ENCODE data around the gene LSM2.

The LSM2 gene

GRCh38 chr6:31831350-31832215 lies 24.8 kb upstream of the LSM2 start:
- H3K4me3 ChIP-seq (ENCODE audit: low read length in 2 of 2), result no peak overlapping the region
- no peak overlapping the region for H3K4ac ChIP-seq (ENCODE audit: low read length)
- no peak overlapping the region for H3K27ac ChIP-seq (replicated peaks; ENCODE audit: low read length)
- peaks cover 8% of the 10 kb centered on the region for H3K79me1 ChIP-seq (ENCODE audit: low read depth, low read length)
- no peak overlapping the region for H3K14ac ChIP-seq (ENCODE audit: low read length)
- H4K91ac ChIP-seq (ENCODE audit: low read depth, low read length, poor library complexity), result no peak overlapping the region
- peaks cover 7 to 8% of the 10 kb centered on the region in 2 donors for H3K4me1 ChIP-seq (ENCODE audit: control insufficient read depth in 2 of 2, insufficient read depth in 1 of 2, low read depth in 1 of 2, low read length in 2 of 2)
- no peak overlapping the region for H3K18ac ChIP-seq (ENCODE audit: low read length)
- WGBS, 2 donors (ENCODE audit: extremely low coverage in 2 of 2, insufficient read length in 2 of 2, insufficient replicate concordance in 1 of 2), result no CpG with 5 or more reads among the region's 15 CpGs
- no peak overlapping the region for H2BK5ac ChIP-seq (ENCODE audit: low read length)
- H2BK12ac ChIP-seq (ENCODE audit: low read length), result no peak overlapping the region
- no peak overlapping the region for H2BK15ac ChIP-seq (ENCODE audit: low read length)
- no peak overlapping the region for H3K4me2 ChIP-seq (ENCODE audit: insufficient read depth, low read length, poor library complexity, severe bottlenecking)
- DNase-seq (ENCODE audit: low spot score), result no peak
- H2AK5ac ChIP-seq (ENCODE audit: low read depth, low read length), result no peak overlapping the region
- peaks cover 4 to 16% of the 10 kb centered on the region in 2 donors for H3K36me3 ChIP-seq (replicated peaks in 1 of 2; ENCODE audit: control insufficient read depth in 2 of 2, insufficient read depth in 2 of 2, low read length in 2 of 2)
- H3K9me3 ChIP-seq (replicated peaks in 1 of 2; ENCODE audit: control insufficient read depth in 2 of 2, insufficient read depth in 1 of 2, low read depth in 1 of 2, low read length in 2 of 2), result no peaks in the 10 kb centered on the region
- no peaks in the 10 kb centered on the region for H3K27me3 ChIP-seq (ENCODE audit: control insufficient read depth in 3 of 3, insufficient read depth in 3 of 3, low read depth in 1 of 3, low read length in 3 of 3)
- H2AFZ ChIP-seq (ENCODE audit: low read length), result no peak overlapping the region
- no peak overlapping the region for H3K9ac ChIP-seq (ENCODE audit: low read depth, low read length, poor library complexity)
- no peak overlapping the region for H2BK120ac ChIP-seq (ENCODE audit: low read depth, low read length)
- peak overlapping the region; percentile 2 for H3K23ac ChIP-seq (ENCODE audit: low read depth, low read length, poor library complexity)
- H4K8ac ChIP-seq (ENCODE audit: low read depth, low read length), result no peak overlapping the region

- H2BK15ac ChIP-seq (ENCODE audit: low read length), result no peak overlapping the region
- H3K9ac ChIP-seq (ENCODE audit: low read depth, low read length, poor library complexity), result no peak overlapping the region
- no peak overlapping the region for H3K18ac ChIP-seq (ENCODE audit: low read length)
- peaks cover 5% of the 10 kb centered on the region for H3K79me1 ChIP-seq (ENCODE audit: low read depth, low read length)
- no peaks in the 10 kb centered on the region for H3K9me3 ChIP-seq (replicated peaks in 1 of 2; ENCODE audit: control insufficient read depth in 2 of 2, insufficient read depth in 1 of 2, low read depth in 1 of 2, low read length in 2 of 2)
- H3K4me2 ChIP-seq (ENCODE audit: insufficient read depth, low read length, poor library complexity, severe bottlenecking), result peak overlapping the region; percentile 54
- H2BK12ac ChIP-seq (ENCODE audit: low read length), result no peak overlapping the region
- no peak overlapping the region for H3K27ac ChIP-seq (replicated peaks; ENCODE audit: low read length)
- peaks cover under 1 to 6% of the 10 kb centered on the region in 2 donors for H3K4me1 ChIP-seq (ENCODE audit: control insufficient read depth in 2 of 2, insufficient read depth in 1 of 2, low read depth in 1 of 2, low read length in 2 of 2)
- no peaks in the 10 kb centered on the region for H3K27me3 ChIP-seq (ENCODE audit: control insufficient read depth in 3 of 3, insufficient read depth in 3 of 3, low read depth in 1 of 3, low read length in 3 of 3)
- H2AFZ ChIP-seq (ENCODE audit: low read length), result no peak overlapping the region
- DNase-seq (ENCODE audit: low spot score), result no peak
- H2BK120ac ChIP-seq (ENCODE audit: low read depth, low read length), result no peak overlapping the region
- H3K14ac ChIP-seq (ENCODE audit: low read length), result no peak overlapping the region
- WGBS, 2 donors (ENCODE audit: extremely low coverage in 2 of 2, insufficient read length in 2 of 2, insufficient replicate concordance in 1 of 2), result no CpG with 5 or more reads among the region's 6 CpGs
- H3K4ac ChIP-seq (ENCODE audit: low read length), result no peak overlapping the region
- no peak overlapping the region for H4K91ac ChIP-seq (ENCODE audit: low read depth, low read length, poor library complexity)
- H4K8ac ChIP-seq (ENCODE audit: low read depth, low read length), result no peak overlapping the region
- H3K36me3 ChIP-seq (replicated peaks in 1 of 2; ENCODE audit: control insufficient read depth in 2 of 2, insufficient read depth in 2 of 2, low read length in 2 of 2), result peaks cover 0 to 9% of the 10 kb centered on the region in 2 donors
- H2AK5ac ChIP-seq (ENCODE audit: low read depth, low read length), result no peak overlapping the region
- H3K23ac ChIP-seq (ENCODE audit: low read depth, low read length, poor library complexity), result no peak overlapping the region
- H3K4me3 ChIP-seq (ENCODE audit: low read length in 2 of 2), result peak overlapping the region in 1 of 2 donors; percentile 78
- no peak overlapping the region for H2BK5ac ChIP-seq (ENCODE audit: low read length)
These were observed 24.1 kb upstream of the LSM2 start for GRCh38 chr6:31830886-31831335.

GRCh38 chr6:31829633-31830283 lies 23.0 kb upstream of the LSM2 start:
- no peak overlapping the region for H3K18ac ChIP-seq (ENCODE audit: low read length)
- no peak overlapping the region for H2BK120ac ChIP-seq (ENCODE audit: low read depth, low read length)
- no peaks in the 10 kb centered on the region for H3K27me3 ChIP-seq (ENCODE audit: control insufficient read depth in 3 of 3, insufficient read depth in 3 of 3, low read depth in 1 of 3, low read length in 3 of 3)
- H4K91ac ChIP-seq (ENCODE audit: low read depth, low read length, poor library complexity), result no peak overlapping the region
- H2BK12ac ChIP-seq (ENCODE audit: low read length), result no peak overlapping the region
- no peaks in the 10 kb centered on the region for H3K9me3 ChIP-seq (replicated peaks in 1 of 2; ENCODE audit: control insufficient read depth in 2 of 2, insufficient read depth in 1 of 2, low read depth in 1 of 2, low read length in 2 of 2)
- DNase-seq (ENCODE audit: low spot score), result peak; percentile 33
- H3K4me2 ChIP-seq (ENCODE audit: insufficient read depth, low read length, poor library complexity, severe bottlenecking), result peak overlapping the region; percentile 65
- no peak overlapping the region for H3K9ac ChIP-seq (ENCODE audit: low read depth, low read length, poor library complexity)
- H3K14ac ChIP-seq (ENCODE audit: low read length), result no peak overlapping the region
- no peak overlapping the region for H3K23ac ChIP-seq (ENCODE audit: low read depth, low read length, poor library complexity)
- H2BK15ac ChIP-seq (ENCODE audit: low read length), result no peak overlapping the region
- no CpG with 5 or more reads among the region's 15 CpGs for WGBS, 2 donors (ENCODE audit: extremely low coverage in 2 of 2, insufficient read length in 2 of 2, insufficient replicate concordance in 1 of 2)
- H3K27ac ChIP-seq (replicated peaks; ENCODE audit: low read length), result no peak overlapping the region
- no peaks in the 10 kb centered on the region for H3K79me1 ChIP-seq (ENCODE audit: low read depth, low read length)
- no peak overlapping the region for H3K4ac ChIP-seq (ENCODE audit: low read length)
- peak overlapping the region; percentile 76 to 78 for H3K4me3 ChIP-seq (ENCODE audit: low read length in 2 of 2)
- H3K4me1 ChIP-seq (ENCODE audit: control insufficient read depth in 2 of 2, insufficient read depth in 1 of 2, low read depth in 1 of 2, low read length in 2 of 2), result peaks cover 0 to 6% of the 10 kb centered on the region in 2 donors
- no peak overlapping the region for H2AFZ ChIP-seq (ENCODE audit: low read length)
- peaks cover 0 to 6% of the 10 kb centered on the region in 2 donors for H3K36me3 ChIP-seq (replicated peaks in 1 of 2; ENCODE audit: control insufficient read depth in 2 of 2, insufficient read depth in 2 of 2, low read length in 2 of 2)
- H4K8ac ChIP-seq (ENCODE audit: low read depth, low read length), result no peak overlapping the region
- H2AK5ac ChIP-seq (ENCODE audit: low read depth, low read length), result no peak overlapping the region
- H2BK5ac ChIP-seq (ENCODE audit: low read length), result no peak overlapping the region
